Cerebellar nuclear complex (tissue), 1 donor: ENCODE measurements around the gene PRKAR1B.
"Not testable (repeated sequence)": the region's sequence is repeated elsewhere in the genome, so short reads cannot be mapped to it uniquely, and the experiment has no call there.

ENCODE experiments used
- DNase-seq, 2 experiments: peaks; one replicate each; lab custom pipeline; 2025; lab: John Stamatoyannopoulos, UW

The PRKAR1B gene

DNA sequence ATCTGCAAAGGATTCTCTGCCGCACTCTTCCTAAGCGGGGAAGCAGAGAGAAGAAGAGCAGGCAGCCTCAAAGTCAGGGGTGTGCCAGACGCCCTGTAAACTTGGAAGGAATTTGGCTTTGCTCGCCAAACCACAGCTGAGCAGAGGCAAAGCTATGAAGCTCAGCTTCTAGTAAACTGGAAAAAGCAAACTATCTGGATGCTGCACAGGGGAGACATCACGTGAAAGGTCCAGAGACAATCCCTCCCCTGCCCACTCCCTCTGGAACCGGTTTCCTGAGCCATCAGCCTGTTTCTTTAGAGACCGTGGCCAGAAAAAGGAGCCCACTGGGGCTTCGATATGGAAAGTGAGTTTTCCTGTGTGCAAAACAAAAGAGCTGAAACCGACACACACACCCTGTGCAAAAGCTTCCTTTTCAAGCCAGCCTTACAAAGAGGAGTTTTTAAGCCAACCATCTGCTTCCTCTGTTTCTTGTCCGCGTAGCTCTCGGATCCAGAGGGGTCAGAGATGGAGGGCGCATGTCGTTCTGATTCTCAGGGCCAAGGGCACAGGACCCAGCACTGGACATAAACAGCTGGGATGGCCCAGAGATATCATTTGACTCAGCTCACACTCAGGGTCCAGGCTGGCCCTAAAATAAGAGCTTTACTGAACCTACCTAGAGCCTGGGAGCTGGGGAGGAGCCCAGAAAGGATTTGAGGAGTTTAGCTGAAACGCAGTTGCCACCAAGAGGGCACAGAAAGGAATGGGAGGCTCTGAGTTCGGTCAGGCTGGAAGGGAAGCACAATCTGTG, 58.7 kb downstream of the PRKAR1B start:
- no peak for DNase-seq

DNA sequence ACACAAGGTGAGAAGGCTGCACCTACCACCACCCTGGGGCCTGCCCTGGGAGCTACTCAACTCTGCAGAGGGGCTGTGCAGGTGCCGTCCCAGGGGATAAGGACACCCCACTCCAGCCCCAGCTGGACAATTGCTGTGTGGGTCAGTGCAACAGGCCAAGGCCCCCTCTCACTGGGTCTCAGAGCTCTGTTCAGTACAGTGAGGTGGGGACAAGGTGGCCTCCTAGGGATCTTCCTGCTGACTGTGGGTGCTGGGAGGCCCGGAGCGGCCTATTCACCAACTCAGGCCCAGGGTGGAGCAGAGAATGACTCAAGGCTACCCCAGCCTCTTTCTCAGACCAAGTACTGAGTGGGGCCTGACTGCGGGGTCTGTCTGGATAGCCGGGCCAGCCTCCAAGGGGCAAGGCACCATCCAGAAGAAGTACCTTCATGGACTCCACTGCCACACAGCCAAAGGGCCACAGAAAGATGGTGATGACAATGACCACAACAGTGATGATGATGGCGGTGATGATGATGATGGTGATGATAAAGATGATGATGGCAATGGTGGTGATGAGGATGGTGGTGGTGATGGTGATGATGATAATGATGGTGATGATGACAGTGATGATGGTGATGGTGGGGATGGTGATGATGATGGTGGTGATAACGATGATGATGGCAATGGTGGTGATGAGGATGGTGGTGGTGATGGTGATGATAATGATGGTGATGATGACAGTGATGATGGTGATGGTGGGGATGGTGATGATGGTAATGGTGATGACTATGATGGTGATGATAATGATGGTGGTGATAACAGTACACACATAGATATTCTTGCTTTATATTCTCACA, 60.4 kb downstream of the PRKAR1B start:
- DNase-seq = no peak

DNA sequence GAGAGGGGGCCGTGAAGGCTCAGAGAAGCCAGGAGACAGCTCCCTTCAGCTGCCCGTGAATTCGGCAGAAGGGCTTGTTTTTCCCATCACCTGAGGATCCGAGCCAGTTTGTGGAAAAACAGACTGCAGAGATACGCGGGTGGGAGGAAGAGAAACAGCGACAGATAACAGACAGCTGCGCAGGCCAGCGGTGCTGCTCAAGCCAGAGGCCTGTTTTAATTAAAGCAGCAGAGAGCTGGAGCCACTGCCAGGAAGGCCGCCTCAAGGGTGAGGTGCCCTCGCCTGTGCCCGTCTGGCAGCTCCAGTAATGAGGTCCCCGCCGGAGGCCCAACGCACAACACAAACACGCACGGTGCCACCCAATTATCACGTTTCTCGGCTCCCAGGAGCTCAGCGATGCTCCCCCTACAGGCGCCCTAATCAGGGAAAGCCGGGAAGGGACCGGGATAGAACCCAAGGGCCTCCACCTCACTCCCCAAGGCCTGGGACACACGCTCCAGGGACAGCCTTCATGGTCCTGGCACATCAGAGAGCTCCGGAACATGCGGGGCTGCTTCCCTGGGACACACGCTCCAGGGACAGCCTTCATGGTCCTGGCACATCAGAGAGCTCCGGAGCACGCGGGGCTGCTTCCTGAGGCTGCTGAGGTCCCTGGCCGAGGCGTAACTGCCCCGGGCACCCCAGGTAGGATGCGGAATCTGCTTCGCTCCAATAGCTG, 61.2 kb downstream of the PRKAR1B start:
- no peak for DNase-seq

DNA sequence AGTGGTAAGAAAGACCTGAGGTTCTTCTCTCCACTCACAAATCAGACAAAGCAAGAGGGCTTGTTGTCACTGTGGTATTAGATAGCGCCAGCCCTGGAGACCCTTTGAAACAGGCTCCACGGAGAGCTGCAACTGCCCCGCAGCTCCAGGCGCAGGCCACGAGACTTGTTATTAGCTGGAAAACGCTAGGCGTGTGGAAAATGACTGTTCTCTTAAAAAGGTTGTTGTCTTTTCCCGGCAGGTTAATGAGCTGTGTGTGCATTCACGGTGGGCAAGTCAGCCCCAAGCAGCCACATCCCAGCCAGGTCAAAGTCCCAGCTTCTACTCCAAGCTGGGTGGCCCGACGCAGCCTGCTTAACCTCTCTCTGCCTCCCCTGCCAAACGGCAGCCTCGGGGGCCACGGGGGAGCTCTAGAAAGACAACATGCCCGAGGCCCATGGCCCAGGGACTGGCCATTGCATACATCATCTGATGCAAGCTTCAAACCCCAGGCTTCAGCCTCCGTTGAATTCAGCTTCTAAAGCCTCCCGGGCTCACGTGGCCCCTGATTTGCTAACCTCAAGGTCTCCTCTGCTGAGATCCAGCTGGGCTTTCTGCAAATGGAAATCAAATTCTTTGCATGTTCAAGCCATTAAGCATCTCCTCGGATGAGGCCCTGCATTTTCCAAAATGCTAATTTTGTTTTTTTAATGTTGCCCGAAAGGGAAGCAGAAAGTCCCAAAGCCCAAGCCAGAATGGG, 61.9 kb downstream of the PRKAR1B start:
- DNase-seq = no peak

DNA sequence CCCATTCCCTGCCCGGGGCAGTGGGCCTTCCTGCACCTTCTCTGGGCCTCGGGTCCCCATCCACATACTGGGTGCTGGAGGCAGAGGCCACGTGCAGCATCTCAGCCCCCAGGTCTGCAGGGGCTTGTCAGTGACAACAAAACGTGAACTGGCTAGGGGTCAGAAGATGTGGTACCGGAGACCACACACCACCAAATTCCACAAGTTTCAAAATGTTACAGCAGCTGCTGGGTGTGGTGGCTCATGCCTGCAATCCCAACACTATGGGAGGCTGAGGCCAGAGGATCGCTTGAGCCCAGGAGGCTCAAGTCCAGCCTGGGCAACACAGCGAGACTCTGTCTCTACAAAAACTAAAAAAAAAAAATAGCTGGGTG, 62.7 kb downstream of the PRKAR1B start:
- DNase-seq = no peak

DNA sequence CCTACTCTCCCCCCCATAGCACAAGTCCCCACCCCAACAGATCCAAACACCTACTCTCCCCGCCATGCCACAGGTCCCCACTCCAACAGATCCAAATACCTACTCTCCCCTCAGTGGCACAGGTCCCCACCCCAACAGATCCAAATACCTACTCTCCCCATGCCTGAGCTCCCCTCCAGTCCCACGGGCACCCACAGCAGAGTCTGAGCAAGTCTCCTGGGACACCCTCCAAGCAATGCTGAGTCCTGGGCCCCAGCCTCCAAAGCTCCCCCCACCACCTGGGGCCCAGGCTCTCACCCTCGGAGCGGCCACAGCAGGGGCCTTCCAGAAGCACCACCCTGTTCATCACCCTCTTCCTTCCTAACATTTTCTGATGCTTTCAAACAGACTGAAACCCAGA, 64.5 kb downstream of the PRKAR1B start:
- DNase-seq = no peak

DNA sequence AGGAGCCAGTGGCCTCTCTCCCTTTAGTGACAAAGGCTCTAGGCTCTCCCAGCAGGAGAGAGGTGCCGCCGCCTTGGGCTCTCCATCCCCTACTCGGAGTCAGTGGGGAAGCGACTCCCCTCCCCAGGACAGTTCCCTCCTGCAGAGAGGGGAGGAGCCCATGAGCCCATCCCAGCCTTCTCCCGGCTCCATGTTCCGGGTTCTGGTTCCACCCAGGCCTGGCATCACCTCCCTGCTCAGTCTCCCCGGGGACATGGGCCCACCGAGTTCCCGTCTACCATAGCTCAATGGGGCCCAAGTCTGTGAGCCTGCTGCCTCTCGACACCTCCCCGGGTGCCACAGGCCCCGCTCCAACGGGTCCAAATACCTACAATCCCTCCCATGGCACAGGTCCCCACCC, 67.1 kb downstream of the PRKAR1B start:
- no peak for DNase-seq

DNA sequence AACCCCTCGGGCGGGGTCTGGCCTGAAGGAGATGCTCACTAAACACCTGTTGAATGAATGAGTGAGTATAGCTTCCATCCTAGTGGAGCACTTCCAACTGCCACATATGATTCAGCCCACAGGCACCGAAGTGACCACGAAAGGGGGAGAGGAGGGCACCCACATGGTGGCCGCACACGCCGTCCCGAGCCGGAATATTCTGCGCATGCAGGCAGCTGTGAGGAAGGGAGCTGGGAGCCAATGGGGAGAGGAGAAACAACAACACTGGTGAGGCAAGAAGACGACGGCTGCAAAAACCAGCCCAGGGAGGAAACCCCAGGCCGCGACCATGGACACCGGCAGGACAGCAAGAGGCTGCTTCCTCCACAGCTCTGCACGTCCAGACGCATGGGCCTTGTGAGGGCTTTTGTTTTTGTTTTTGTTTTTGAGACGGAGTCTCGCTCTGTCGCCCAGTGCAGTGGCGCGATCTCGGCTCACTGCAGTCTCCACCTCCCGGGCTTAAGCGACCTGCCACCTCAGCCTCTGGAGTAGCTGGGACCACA, 67.7 kb downstream of the PRKAR1B start:
- DNase-seq = no peak

DNA sequence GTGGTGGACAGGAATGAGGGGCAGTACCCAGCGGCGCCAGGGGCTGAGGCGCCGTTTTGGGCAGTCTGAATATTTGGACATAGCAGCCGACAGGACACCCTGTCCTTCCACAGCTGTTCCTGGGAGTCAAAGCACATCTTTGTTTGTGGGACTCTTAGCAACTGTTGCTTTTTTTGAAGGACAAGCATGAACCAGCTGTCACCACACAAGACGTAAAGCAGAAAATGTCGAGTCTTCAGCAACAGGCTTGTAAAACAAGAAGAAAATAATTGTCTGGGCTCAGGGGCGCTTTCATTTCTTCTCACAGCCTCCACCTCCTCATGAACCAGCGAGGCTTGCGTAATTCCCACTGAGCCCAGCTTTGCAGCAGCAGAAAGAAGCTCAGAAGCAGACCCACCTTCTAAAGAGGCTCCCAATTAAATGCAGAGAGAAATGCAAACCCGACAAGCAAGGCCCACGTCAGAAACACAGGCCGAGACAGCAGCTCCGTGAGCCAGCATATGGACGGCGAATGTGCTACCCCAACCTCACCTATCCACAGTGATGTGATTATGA, 69.4 kb downstream of the PRKAR1B start:
- no peak for DNase-seq

DNA sequence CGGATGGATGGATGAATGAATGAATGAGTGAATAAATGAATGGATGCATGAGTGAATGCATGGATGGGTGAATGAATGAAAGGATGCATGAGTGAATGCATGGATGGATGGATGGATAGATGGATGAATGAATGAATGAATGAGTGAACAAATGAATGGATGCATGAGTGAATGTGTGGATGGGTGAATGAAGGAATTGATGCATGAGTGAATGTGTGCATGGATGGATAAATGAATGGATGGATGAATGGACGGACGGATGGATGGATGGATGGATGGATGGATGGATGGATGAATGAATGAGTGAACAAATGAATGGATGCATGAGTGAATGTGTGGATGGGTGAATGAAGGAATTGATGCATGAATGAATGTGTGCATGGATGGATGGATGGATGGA, 70.1 kb downstream of the PRKAR1B start:
- not testable (repeated sequence) for DNase-seq

DNA sequence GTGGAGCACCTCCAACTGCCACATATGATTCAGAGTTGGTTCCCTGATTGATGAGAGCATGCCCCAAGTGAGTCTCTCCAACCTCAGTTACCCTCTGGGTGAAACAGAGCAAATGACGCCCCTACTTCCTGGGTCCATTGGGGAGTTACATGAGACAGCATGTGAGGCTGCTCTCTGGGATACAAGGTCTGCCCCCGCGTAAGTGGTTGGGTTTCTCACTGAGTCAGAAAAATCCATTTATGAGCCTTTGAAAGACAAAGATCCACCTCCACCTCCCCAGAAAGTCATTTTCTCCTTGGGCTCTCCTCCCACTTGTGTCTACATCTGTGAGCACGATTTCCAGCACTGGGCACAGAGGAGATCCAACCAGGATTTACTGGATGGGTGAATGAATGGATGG, 71.3 kb downstream of the PRKAR1B start:
- DNase-seq = no peak

DNA sequence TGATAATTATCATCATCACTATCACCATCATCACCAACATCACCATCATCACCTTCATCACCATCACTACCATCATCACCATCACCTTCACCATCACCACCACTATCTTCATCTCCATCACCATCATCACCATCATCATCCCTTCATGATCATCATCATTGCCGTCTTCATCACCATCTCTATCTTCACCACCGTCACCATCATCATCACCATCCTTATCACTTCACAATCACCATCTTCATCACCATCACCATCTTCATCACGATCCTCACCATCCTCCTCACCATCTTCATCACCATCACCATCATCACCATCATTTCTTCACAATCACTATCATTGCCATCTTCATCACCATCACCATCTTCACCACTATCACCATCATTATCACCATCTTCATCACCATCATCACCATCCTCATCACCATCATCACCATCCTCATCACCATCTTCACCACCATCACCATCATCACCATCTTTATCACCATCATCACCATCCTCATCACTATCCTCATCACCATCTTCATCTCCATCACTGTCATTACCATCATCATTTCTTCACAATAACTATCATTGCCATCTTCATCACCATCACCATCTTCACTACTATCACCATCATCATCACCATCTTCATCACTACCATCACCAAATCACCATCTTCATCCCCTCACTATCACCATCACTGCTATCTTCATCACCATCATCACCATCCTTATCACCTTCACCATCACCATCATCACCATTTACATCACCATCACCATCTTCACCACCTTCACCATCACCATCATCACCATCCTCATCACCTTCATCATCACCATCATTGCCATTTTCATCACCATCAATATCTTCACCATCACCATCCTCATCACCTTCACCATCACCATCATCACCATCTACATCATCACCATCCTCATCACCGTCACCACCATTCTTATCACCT, 73.0 kb downstream of the PRKAR1B start:
- no peak for DNase-seq

DNA sequence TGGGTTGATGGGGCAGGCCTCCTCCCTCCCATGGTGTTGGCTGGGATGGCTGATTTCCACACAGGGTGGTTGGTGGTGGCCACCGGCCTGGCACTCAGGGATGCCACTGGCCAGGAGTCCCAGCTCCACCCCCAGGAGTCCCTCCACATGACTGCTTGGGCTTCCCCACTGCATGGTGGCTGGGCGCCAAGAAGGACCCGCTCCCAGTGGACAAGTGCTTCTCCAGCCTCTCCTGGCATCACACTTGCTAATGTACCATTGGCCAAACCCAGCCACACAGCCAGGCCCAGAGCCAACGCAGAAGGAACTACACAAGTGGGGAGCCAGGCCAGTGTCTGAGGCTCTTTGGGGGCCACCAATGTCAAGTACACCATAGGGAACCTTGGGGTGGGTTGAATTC, 74.2 kb downstream of the PRKAR1B start:
- no peak for DNase-seq

DNA sequence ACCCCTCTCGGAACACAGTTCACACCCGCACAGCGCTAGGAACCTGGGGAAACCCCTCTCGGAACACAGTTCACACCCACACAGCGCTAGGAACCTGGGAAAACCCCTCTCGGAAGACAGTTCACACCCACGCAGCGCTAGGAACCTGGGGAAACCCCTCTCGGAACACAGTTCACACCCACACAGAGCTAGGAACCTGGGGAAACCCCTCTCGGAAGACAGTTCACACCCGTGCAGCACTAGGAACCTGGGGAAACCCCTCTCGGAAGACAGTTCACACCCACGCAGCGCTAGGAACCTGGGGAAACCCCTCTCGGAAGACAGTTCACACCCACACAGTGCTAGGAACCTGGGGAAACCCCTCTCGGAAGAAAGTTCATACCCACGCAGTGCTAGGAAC, 74.9 kb downstream of the PRKAR1B start:
- not testable (repeated sequence) for DNase-seq

DNA sequence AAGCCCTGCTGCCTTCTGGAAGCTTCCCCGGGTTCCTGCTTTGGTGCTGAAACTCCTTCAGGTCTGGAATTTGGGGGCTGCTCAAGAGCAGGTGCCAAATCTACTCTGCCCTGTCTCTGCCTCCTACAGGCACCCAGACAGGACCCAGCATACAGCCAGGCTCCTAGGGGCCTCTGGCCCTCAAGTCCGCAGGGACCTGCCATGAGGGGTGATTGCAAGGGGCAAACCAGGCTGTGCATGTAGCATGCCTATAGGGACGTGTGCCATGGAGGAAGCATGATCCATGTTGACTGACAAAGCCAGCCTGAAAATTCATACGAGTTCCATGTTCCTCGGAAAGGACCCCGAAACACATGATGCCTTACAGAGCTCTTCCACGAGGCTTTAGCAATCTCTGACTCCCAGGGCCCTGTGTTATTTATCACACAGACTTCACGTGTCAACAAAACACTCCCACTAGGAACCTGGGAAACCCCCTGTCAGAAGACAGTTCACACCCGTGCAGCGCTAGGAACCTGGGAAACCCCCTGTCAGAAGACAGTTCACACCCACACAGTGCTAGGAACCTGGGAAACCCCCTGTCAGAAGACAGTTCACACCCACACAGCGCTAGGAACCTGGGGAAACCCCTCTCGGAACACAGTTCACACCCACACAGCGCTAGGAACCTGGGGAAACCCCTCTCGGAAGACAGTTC, 75.9 kb downstream of the PRKAR1B start:
- no peak for DNase-seq

DNA sequence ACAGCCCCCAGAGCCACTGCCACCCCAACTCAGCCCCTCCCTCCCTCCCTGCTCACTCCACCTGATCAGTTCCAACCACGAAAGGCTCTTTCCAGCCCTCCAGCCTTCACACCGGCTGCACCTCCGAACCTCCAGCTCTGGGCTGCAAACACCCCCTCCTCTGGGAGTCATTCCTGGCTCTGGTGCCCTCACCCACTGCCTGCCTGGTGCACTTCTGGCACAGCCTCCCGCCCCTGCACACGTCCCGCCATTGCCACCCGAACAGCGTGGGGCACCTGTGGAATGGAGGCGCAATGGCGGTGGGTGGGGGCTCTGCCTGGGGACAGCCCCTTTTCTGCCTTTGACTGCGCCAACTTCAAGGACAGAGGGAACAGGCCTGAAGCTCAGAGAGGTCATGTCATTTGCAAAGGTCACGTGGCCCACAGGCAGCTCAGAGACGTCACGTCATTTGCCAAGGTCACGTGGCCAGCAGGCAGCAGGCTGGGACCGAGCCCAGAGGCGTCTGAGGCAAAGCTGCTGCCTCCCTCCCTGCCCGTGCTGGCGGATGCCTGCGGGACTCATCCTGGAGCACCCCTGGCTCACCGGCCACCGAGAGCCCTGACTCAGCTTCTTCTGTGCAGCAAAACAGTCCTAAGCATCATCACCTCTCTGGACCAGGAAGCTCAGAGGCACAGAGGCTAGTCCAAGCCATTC, 76.6 kb downstream of the PRKAR1B start:
- DNase-seq = peak in 1 of 2 experiments; percentile 14

DNA sequence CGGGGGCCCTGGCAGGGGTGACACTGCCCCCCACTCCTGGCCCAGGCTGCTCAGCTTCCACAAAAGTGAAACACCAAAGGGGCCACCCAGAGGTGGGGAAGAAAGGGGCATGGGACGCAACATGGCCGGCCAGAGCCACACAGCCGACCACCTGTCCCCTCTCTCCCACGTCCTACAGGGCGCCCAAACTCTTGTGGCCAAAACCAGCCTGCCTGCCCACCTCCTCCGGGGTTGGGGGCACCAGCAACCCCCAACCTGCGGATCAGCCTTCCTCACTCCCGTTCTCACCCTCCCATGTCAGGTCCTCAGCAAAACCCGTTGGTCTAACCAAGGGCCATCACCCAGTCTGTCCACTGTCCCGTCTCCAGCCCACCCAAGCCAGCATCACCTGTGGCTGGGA, 80.1 kb downstream of the PRKAR1B start:
- no peak for DNase-seq

DNA sequence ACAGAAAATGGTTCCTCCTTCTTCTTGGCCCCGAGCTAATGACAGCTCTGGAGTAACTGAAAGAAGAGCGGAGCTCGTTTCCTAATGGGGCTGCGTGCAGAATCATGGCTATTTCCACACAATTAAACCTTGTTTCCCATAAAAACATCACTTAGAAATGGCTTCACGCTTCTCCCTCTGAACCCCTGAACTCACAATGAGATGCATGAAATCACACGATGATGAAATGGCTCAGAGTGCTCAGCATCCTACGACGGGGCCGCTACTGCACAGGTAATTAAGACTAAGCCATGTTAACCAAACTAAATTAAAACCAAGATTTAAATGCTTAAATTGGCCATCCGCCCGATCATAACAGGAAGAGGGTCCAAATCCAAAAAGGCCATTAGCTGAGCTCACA, 80.6 kb downstream of the PRKAR1B start:
- DNase-seq = no peak

DNA sequence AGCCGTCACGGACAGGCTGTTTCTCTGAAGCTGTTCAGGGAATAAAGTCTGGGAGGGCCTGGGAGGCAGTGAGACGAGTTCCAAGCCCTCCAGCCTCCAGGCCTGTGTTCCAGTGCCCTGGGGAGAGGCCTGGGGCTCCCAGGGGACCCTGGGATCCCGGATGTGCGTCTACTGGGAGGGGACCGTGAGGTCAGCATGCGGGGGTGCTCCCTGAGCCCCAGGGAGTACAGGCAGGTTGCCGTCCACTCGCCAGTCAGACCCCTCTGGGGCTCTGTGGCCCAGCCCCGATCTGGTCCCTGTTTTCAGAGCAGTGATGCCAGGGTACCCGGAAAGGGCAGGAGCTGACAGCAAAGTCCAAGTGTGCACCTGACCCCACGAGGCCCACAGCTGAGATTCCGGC, 81.5 kb downstream of the PRKAR1B start:
- DNase-seq = no peak
